Activated T-cell treated with anti-CD3 and anti-CD28 coated beads for 4 hours (primary cell): ENCODE measurements around the gene AZU1.

Experiments
- DNase-seq: peaks from one replicate; pipeline ENCODE4 v3.0.0-alpha.2; 2020

Gene AZU1

GRCh38 chr19:797528-798414 is 29.9 kb upstream of the AZU1 start:
- peak; percentile 67 for DNase-seq

GRCh38 chr19:798415-799075 is 29.1 kb upstream of the AZU1 start:
- DNase-seq: no peak

GRCh38 chr19:799076-799881 is 28.4 kb upstream of the AZU1 start:
- no peak for DNase-seq

GRCh38 chr19:800360-801029 is 27.1 kb upstream of the AZU1 start:
- DNase-seq: no peak

- no peak for DNase-seq
These were observed 26.4 kb upstream of the AZU1 start for GRCh38 chr19:801030-801860.

GRCh38 chr19:801861-802497 is 25.7 kb upstream of the AZU1 start:
- DNase-seq: no peak

GRCh38 chr19:802498-803098 is 25.0 kb upstream of the AZU1 start:
- no peak for DNase-seq

GRCh38 chr19:803099-803561 is 24.5 kb upstream of the AZU1 start:
- no peak for DNase-seq

GRCh38 chr19:803686-804418 is 23.8 kb upstream of the AZU1 start:
- no peak for DNase-seq

GRCh38 chr19:804419-805165 is 23.0 kb upstream of the AZU1 start:
- DNase-seq: no peak

- no peak for DNase-seq
These were observed 22.5 kb upstream of the AZU1 start for GRCh38 chr19:805166-805551.

- no peak for DNase-seq
These were observed 21.8 kb upstream of the AZU1 start for GRCh38 chr19:805600-806550.

- DNase-seq: no peak
These were observed 20.7 kb upstream of the AZU1 start for GRCh38 chr19:806815-807421.

GRCh38 chr19:807627-808422 is 19.8 kb upstream of the AZU1 start:
- no peak for DNase-seq

GRCh38 chr19:808423-808775 is 19.2 kb upstream of the AZU1 start:
- DNase-seq: no peak

GRCh38 chr19:810077-810855 is 17.4 kb upstream of the AZU1 start:
- no peak for DNase-seq
